ENCODE data around the gene HOXA7.

Gene HOXA7

DNA sequence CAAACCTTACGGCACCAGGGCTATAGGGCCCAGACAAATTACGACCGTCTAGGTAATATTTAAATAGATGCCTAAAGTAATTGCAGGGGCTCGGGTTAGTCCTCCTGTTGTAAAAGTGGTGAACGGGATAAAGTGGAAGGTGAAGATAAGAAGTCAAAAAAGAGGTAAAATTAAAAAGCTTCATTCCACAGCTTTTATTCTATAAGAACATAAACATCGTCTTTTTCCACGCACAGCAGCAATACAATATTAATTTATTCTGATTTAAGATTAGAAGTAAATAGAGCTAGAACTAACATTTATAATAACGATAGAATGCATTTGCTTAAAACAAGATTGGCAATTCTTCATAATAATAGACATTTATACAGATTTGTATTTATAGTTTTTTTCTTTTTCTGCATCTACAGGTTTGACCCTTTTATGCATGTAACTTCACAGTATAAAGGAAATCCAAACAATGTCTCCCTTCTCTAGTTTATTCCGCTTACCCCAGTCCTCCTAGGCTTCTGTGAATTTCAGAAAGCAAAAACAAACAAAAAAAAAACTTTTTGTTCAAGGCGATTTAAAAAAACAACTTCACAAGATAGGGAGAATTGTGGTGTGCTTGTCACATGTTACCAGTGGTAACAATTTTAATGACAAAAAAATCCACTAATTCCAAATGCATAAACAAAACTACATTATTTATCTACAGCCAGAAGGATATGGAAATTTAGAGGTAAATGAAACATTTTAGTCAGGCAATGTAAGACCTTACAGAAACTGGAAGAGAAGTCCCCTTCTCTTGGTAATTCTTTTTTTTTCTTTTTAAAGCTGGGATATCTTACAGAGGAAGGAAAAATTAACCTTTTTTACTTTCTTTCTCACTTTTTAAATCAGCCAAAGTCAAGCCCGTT, 14.2 kb upstream of the HOXA7 start:
- DNase-seq (ENCODE audit: low spot score) = peak; percentile 68

DNA sequence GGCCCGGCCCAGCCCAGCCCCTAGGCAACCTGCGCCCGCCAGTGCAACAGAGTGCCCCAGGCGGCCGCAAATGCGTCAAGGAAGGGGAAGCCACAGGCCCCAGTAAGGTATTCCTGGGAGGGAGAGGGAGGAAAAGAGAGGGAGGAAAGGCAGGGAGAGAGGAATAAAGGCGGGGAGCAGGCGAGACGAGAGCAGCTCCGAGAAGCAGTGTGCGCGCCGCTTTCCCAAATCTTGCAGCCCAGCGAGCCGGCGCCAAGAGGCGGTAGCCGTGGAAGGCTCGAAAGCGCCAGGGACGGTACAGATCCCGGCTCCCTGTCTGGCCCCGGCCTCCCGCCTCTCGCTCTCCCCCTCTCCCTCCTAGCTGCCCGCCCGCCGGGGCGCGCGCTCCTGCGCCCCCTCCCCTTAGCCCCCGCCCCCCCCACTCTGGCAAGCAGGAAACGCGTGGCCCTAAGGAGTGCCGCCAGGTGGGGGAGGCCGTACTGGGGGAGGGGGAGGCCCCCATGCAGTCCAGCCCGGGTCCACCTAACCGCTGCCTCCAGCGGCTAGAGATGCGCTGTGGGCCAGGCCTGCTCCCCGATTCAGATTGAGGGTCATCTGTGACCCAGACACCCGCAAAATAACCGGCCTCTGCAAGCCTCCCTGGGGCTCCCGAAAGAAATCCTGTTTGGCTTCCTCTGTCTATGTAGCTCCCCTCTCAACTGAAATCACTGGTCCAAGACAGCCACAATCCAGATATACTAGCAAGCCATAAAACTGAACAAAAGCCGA, 13.4 kb upstream of the HOXA7 start:
- peak; percentile 77 for DNase-seq (ENCODE audit: low spot score)

DNA sequence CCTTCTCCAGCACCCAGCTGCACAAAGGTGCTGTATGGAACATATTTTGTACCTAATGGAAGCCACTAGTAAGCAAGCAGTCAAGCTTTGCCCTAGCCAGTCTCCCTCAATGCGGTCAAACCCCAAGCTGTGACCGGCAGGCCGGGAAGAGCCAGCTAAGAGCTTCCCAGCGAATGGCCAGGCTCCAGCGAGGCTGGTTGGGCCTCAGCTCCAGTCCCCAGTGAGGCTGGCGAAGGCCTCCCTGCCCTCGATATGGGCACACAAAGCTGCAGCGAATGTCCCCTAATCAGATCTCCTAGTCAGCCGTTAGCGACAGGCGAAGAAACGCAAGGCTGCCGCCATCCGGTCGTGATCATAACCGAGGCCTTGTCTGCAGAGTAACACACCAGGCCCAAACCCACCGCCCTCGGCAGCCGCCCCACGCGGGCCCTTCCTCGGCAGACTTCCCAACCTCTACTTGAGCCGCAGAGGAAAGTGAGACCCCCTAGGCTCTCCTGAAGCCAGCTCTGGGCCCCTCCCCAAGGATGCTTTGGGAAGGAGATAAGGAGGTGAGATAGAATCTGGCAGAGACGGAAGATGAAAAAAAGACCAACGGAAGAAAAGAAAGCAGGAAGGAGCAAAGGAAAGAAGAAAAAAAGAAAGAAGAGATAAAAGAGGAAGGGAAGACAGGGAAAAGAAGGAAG, 11.9 kb upstream of the HOXA7 start:
- DNase-seq (ENCODE audit: low spot score) = peak; percentile 89

DNA sequence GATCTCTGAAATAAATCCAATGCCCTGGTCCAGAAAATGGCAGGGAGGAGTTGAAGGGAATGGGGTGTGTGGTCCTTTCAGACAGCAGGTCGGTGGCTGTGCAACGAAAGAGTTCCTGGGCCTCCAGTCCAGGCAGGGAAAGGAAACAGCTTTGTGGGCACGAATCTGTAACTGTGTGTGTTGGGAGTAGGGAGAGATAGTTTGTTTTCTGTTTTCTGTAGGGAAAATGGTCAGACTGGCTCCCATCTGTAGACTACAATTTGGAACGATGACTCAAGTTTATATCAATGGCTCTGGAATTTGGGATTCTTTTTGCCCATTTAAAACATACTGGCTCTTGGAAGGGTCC, 11.4 kb upstream of the HOXA7 start:
- peak; percentile 52 for DNase-seq (ENCODE audit: low spot score)

DNA sequence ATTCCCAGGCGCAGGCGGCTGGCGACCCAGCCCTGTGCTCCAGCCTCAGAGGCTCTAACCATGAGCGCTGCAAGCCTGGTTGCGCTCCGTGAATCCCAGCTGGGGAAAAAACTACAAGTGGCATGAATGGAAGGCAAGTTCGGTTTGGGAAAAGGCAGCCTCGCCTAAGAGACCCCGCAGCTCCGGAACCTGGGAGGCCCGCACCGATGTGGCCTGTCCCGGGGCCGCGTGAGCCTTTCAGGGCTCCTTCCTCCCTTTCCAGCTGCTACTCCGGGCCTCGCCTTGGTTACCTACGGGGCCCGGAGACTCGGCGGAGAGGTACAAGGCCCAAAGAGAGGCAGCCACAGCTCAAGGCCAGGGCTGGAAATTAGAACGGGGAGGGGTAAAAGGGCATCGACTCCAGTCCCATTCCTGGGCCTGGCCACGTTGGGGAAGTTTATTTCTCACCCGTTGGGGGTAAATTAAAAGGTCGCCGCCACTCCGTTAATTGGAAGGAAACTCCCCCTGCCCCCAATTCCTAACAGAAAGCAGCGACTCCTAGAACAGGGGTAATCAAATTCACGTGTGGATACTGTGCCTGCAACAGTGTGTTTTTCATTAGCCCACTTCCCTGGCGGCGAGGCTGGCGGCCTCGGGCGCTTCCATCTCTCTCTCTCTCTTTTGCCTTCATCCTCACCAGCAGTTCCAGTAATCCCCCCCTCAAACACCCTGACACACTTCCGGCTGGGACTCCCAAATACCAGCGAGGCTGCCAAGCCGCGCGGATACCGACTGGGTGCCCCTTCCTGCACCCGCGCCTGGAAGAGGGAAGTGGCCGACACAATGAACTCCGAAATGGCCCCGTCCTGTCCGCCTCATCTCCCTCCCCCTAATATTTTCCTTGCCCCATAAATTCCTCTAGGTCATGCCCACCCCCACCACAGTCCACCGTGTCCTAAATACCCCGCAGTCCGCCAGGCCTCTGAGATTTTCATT, 10.3 kb upstream of the HOXA7 start:
- DNase-seq (ENCODE audit: low spot score) = peak; percentile 77

DNA sequence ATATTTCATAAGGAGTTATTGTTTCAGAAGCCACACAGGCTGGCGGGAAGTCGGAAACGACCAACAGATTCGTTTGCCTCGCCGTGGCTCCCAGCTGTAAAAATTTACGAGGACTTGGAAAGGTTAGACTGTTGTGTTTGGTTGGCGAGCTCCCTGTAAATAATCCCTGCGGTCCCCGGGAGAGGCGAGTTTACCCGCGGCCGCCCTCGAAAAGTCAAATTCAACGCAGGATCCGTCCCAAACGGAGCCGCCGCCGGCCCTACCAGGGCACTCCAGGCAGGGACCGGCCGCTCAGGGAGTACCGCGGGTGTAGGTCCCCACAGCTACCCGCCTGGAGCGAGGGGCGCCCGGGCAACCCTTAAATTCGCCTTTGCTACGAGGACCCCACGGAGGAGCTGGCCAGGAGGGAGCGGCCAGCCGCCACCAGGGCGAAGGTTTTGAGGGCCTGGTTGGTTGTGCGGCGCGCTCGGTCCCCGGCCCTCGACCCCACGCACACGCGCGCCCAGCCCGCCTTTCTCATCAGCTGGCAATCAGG, 9.6 kb upstream of the HOXA7 start:
- peak; percentile 61 for DNase-seq (ENCODE audit: low spot score)

DNA sequence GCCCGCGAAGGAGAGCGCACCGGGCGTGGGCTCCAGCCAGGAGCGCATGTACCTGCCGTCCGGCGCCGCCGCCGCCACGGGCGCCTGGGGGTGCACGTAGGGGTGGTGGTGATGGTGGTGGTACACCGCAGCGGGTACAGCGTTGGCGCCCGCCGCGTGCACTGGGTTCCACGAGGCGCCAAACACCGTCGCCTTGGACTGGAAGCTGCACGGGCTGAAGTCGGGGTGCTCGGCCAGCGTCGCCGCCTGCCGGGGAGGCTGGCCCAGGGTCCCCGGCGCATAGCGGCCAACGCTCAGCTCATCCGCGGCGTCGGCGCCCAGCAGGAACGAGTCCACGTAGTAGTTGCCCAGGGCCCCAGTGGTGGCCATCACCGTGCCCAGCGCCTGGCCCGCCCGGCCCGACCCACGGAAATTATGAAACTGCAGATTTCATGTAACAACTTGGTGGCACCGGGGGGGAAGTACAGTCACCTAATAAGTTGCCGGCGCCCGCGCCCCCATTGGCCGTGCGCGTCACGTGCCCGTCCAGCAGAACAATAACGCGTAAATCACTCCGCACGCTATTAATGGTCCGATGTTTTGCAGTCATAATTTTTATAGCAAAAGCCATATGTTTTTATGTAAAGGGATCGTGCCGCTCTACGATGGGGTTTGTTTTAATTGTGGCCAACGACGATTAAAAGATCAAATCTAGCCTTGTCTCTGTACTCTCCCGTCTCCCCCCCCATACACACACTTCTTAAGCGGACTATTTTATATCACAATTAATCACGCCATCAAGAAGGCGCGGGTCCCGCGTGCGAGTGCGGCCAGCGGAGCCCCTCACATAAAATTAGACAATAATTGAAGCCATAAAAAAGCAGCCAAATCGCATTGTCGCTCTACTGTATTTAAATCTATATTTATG, 8.9 kb upstream of the HOXA7 start, which contains the start of gene HOXA9:
HOXA9 (minus strand) TSS at position 449 of the 907 bp plus-strand sequence; CDS start at position 369, 80 bp downstream.
- peak; percentile 98 for DNase-seq (ENCODE audit: low spot score)

DNA sequence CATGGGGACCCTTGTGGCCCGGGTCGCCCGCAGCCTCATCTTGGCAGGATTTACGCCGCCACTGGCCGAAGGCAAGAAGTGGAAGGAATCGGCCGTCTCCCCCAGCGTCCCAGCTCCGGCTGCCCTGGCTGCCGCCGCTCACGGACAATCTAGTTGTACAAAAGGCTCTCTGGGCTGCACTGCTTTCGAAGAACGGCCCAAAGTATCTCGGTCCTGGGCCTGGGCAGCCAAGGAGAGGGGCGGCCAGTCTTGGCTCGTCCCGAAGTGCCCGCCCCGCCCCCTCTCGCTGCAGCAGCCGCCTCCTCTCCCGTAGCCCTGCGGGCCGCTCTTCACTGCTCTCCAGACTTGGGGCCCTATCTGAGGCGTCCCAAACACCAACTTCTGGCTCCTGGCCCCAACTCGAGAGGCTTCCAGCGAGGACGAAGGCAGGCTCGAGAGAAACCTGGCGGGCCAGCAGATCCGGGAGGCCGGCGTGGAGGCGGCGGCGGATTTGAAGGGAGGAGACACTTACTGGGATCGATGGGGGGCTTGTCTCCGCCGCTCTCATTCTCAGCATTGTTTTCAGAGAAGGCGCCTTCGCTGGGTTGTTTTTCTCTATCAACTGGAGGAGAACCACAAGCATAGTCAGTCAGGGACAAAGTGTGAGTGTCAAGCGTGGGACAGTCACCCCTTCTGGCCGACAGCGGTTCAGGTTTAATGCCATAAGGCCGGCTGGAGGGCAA, 8.1 kb upstream of the HOXA7 start:
- DNase-seq (ENCODE audit: low spot score) = peak; percentile 54

DNA sequence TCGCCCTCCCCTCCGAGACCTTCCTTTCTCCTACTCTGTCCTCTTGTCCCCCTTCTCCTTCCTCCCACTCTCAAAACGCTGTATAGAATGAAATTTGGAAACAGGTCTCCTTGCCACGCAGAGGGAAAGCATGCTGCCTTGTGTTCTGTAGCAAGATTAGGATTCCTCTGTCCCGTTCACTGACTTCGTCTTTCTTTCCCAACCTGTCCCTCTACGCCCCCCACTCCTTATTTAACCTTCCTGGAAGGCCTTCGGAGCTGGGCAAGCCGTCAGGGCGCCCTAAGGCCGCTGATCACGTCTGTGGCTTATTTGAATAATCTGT, 7.5 kb upstream of the HOXA7 start:
- peak; percentile 36 for DNase-seq (ENCODE audit: low spot score)

DNA sequence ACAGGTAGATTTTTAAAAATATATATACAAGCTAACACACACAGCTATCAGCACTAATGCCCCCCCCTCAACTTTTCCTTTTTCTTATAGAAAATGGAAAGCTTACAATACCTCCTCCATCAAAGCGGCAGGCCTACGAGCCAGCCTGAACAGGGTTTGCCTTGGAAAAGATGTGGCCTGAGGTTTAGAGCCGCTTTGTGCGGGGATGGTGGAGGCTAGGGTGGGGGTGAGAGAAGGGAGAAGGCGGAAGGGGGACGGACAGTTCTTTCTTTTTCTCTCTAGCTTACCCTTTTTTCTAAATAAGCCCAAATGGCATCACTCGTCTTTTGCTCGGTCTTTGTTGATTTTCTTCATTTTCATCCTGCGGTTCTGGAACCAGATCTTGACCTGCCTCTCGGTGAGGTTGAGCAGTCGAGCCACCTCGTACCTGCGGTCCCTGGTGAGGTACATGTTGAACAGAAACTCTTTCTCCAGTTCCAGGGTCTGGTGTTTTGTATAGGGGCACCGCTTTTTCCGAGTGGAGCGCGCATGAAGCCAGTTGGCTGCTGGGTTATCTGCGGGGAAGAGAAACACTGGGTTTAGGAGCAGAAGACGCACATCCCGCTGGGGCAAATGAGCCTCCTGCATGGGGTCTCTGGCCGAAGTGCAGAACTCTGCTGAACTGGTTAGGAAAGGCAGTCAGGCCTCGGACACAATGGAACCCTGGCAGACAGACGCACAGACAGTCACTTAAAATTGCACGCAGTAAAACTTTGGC, 7.0 kb upstream of the HOXA7 start:
- DNase-seq (ENCODE audit: low spot score) = peak; percentile 17

DNA sequence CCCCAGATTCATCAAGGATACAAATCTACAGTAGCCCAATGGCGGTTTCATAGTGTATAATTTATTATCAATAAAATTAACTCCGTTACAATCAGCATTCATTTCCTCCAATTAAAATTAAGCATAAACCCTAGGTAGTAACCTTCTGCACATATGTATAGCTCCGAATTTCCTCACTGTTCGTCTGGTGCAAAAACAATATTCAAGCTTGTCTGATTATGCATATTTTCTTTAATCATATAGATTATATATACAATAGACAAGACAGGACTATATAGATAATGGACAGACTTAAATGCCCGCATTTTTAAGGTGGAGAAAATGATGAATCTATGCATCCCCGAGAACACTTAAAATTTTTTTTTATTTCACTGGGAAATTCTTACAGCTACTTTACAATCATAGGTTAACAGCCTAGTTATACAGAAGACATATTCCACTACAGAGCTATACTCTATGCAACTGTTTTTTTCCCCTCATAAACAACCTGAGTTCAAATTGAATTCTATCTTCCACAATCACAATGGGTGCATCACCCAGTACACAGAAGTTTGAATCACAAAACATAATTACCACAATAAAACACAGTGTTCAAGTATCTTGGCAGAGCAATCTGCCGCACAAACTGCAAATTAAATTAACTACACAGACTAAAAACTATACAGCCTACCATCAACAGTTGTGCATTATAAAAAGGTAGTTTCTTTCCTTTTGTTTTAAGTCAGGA, 6.2 kb upstream of the HOXA7 start:
- DNase-seq (ENCODE audit: low spot score) = peak; percentile 46

DNA sequence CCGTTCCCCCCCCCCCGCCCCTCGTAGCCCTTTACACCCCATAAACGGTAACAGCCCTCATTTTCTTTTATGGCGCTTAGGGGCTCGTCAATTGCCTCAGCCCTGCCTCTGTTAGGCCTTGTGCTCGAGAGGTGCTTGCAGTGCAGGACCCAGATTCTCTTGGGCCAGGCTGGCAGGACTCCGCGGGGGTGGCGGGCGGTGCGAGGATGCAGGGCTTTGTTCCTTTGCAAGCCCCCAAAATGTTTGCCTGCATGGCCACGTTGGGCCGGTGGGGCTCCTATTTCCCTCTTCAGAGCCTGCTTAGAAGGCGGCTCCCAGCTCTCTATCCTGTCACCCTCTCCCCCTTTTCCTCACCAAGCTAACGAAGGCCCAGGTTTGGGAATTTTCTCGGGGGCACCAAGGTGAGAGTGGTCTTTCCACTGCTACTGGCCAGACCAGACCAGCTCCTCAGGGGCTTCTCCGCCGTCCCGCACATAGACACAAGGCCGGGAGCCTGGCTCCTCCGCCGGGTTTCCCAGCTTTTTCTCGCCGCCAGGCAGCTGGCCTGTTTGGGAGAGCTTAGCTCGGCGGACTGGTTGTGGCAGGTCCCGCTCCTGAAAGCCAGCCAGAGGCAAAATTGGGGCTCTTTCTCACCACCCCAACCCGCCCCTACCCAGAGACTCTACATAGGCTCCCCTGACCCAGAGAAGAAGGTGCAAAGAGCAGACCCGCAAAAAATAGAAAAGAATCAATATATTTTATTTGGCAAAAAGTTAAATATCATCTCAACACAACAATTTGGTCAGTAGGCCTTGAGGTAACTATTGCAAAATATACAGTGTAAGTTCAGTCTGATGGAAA, 5.5 kb upstream of the HOXA7 start:
- DNase-seq (ENCODE audit: low spot score) = peak; percentile 54

DNA sequence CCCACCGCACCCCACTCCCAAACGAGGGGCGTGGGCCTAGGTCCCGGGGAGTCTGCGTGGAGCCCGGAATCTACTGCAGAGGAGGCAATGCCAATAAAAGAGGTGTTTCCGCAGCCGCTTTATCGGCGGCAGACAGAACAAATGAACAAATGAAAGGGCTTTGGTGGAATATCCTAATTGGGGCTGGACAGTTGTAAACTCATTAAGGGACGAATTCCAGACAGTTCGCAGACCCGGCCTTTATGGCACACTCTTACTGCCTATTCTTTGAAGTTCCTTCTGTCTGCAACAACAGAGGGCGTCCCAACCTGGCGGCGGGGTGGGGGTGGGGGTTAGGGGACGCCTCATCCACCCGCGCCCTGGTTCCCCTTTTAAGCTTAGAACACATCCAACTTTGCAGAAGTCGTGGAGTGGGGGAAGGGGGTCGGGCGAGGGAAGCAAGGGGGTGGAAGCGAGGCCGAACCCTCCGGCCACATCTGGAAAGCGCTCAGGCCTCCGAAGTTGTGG, 4.8 kb upstream of the HOXA7 start:
- peak; percentile 79 for DNase-seq (ENCODE audit: low spot score)

DNA sequence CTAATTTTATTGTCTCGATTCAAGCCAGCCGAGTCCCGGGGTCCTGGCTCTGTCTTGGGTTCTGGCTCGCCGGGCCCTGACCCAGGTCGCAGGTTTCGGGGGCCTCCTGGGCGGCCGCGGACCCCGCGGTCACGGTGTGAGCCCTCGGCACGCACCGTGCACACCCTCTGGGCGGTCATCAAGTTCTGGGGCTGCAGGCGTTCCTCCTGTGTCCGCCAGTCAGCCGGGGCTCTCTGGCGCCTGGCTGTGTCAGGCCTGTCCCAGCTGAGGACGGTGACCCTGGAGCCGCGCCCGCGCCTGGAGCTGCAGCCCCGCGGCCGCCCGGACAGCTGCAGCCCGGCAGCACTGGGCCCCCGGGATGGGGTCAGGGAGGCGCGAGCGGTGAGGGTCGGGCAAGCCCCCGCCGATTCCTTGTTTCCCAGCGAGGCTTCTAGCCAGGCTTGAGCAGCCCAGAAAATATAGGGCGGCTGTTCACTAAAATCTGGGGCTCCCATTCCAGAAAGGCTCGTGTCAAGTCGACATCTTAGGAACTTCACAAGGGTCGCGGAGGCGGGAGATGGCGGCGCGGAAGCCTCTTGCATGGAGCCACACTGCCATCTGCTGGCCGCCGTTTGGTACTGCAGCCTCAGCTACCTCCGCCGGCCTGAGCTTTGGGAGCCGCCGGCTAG, 4.2 kb upstream of the HOXA7 start:
- peak; percentile 90 for DNase-seq (ENCODE audit: low spot score)

DNA sequence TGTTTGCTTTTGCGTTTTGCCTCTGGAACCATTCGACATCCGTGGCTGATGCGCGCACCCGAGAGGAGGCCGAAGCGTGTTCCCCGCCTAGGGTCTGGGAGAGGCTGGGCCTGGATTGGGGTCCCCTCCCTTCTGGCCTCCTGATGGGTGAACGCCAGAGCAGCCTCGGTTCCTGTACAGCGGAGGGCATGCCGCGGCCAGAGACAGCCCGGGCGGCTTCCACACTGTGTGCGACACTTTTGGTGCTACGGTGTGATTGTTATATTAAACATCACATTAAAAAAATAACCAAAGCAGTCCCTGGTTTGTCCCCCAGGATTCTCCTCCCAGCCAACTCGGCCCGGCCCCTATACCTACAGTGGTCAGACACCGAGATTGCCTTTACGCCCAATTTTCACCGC, 3.7 kb upstream of the HOXA7 start:
- DNase-seq (ENCODE audit: low spot score) = no peak

Measured in SW480 (cell line).